SK-N-MC (cell line): ENCODE results near the gene GIT1.

Source experiments
- DNase-seq: peaks from one replicate; pipeline ENCODE4 v3.0.0-alpha.2; 2011; ENCODE audit warnings: low read depth, low spot score
- H3K27ac ChIP-seq: fragments of 200-600 bp; sonication (generic); 2 replicates; pipeline ENCODE4 v1.5.1; 2016; ENCODE audit warnings: mixed run types
- H3K36me3 ChIP-seq: fragments of 200-600 bp; sonication (generic); 2 replicates; pipeline ENCODE4 v1.6.1; 2017; ENCODE audit warnings: antibody characterized with exemption, low read length, mixed read lengths; ENCODE audit not compliant: insufficient read depth
- H3K4me3 ChIP-seq: fragments of 200-600 bp; sonication (generic); 2 replicates; pipeline ENCODE4 v1.5.1; 2016
- H3K9ac ChIP-seq: fragments of 200-600 bp; sonication (generic); 2 replicates; pipeline ENCODE4 v1.8.0; 2017; ENCODE audit warnings: mixed run types, mixed read lengths; ENCODE audit not compliant: insufficient read length
- H3K9me3 ChIP-seq: fragments of 200-600 bp; sonication (generic); 2 replicates; pipeline ENCODE4 v1.6.1; 2017; ENCODE audit warnings: low read depth, mild to moderate bottlenecking, antibody characterized with exemption, low read length, moderate library complexity, mixed read lengths
- EZH2 ChIP-seq: fragments of 200-600 bp; sonication (generic); IDR thresholded peaks from one replicate; pipeline ENCODE4 v1.6.1; 2017; ENCODE audit warnings: antibody characterized with exemption
- FOXP2 ChIP-seq: optimal IDR thresholded peaks from 2 replicates; pipeline ENCODE3; 2011; ENCODE audit warnings: mild to moderate bottlenecking, moderate library complexity; ENCODE audit not compliant: insufficient read depth; ENCODE audit errors: extremely low read length, control extremely low read depth
- POLR2AphosphoS5 ChIP-seq: IDR thresholded peaks from 2 replicates; pipeline ENCODE4 v1.6.1; 2012; ENCODE audit warnings: mild to moderate bottlenecking, low read depth, low read length, borderline replicate concordance

The GIT1 gene

DNA sequence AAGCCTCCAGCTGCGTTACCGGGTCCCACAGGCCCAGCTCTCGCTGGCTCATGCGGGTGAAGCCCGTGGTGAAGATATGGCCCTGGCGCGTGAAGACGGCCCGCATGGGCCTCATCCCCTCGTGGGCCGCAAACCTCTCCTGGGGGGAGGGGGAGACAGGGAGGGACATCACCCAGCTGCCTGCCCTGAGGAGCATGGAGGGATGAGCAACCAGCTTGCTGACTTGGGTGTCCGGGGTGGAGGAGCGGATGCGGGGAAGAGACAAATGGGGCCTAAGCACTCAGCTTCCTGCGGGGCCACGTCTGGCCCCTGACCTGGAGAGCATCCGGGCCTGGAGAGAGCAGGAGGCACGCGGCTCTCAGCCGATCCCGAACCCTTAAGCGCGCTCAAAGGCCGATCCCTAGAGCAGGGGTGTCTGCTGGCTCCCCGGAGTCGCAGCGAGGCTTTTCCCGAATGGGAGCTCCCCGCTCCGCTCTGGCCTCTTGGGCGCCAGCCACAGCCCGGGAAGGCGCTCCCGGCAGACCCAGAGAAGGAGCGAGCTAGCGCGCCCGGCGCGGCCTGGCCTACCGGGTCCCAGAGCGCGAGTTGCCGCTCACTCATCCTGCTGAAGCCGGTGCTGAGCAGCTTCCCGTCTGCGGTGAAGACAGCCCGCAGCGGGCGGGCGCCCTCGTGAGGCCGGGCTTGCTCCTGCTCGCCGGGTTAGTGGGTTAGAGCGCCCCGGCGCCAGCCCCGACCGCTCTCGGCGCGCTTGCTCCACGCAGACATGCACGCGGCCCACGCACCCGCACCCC lies 28.2 kb upstream of the GIT1 start:
- Histone ChIP-seq H3K4me3 (peak overlapping the region; percentile 26; the same call in 1 of the 2 replicates), H3K27ac (no peak overlapping the region)
- TF ChIP-seq FOXP2 (no peak), POLR2AphosphoS5 (0 out of 2 replicates have a peak, but pooled peaks have one; percentile 2)

DNA sequence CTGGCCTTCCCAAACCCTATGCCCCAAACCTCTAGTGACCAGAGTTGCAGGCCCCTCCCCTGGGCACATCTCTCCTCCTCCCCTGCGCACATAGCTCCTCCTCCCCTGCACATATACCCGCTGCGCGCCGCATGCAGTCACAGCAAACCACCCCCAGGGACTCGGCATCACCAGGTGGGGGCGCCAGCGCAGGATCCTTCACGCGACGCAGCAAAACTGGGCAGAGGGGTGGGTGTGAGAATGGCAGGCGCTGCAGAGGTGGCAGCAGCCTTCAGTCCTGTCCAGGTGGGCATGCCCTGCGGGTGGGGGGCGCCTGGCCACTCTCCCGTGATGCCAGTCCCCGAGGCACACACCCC lies 27.7 kb upstream of the GIT1 start:
- Histone ChIP-seq H3K36me3 (no peaks in the 10 kb centered on the region; the same call in 1 of the 2 replicates), H3K9ac (no peak overlapping the region), H3K9me3 (no peaks in the 10 kb centered on the region), H3K27ac (no peak overlapping the region), H3K4me3 (peak overlapping the region; percentile 26)
- peak; percentile 28 for TF ChIP-seq FOXP2
- peak; percentile 54; the same call in 1 of the 2 replicates for TF ChIP-seq POLR2AphosphoS5
- TF ChIP-seq EZH2 = no peak
- DNase-seq = peak; percentile 47

More for the DNA sequence above, 28.2 kb upstream of the GIT1 start:
- no peak overlapping the region for H3K9ac ChIP-seq
- no peak for DNase-seq
- H3K9me3 ChIP-seq = no peaks in the 10 kb centered on the region
- H3K36me3 ChIP-seq = no peaks in the 10 kb centered on the region; the same call in 1 of the 2 replicates

- Histone ChIP-seq H3K9ac (no peak overlapping the region), H3K27ac (no peak overlapping the region), H3K4me3 (peak overlapping the region; percentile 74), H3K36me3 (no peaks in the 10 kb centered on the region; the same call in 1 of the 2 replicates), H3K9me3 (no peaks in the 10 kb centered on the region)
- TF ChIP-seq EZH2 = no peak
- TF ChIP-seq FOXP2 = no peak
- TF ChIP-seq POLR2AphosphoS5 = no peak
- DNase-seq = no peak
These were observed 27.0 kb upstream of the GIT1 start for GRCh38 chr17:29616300-29617048.

GRCh38 chr17:29615492-29616299 lies 26.2 kb upstream of the GIT1 start:
- peak; percentile 33; the same call in 1 of the 2 replicates for TF ChIP-seq POLR2AphosphoS5
- TF ChIP-seq EZH2 = no peak
- no peak for DNase-seq
- Histone ChIP-seq H3K9me3 (no peaks in the 10 kb centered on the region), H3K27ac (no peak overlapping the region), H3K36me3 (no peaks in the 10 kb centered on the region; the same call in 1 of the 2 replicates), H3K4me3 (peak overlapping the region; percentile 74), H3K9ac (no peak overlapping the region)

DNA sequence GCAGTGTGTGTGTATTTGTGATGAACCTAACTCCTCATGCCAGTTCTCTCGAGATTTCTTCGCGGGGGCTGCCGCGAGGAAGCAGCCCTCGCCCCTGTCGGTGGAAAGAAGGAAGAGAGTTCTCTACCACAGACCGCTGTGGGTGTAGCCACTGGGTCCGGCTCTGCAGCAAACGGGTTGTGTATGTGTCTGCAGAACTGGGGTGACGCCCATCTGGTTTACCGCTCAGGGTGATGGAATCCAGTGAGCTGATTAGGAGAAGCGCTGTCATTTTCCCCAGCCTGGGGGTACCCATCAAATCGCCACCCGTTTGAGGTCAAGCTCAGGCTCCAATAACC lies 25.6 kb upstream of the GIT1 start:
- Histone ChIP-seq H3K9me3 (no peaks in the 10 kb centered on the region), H3K27ac (no peak overlapping the region), H3K9ac (no peak overlapping the region), H3K36me3 (no peaks in the 10 kb centered on the region; the same call in 1 of the 2 replicates), H3K4me3 (peak overlapping the region; percentile 74)
- DNase-seq = no peak
- TF ChIP-seq POLR2AphosphoS5 (no peak), FOXP2 (no peak), EZH2 (no peak)

DNA sequence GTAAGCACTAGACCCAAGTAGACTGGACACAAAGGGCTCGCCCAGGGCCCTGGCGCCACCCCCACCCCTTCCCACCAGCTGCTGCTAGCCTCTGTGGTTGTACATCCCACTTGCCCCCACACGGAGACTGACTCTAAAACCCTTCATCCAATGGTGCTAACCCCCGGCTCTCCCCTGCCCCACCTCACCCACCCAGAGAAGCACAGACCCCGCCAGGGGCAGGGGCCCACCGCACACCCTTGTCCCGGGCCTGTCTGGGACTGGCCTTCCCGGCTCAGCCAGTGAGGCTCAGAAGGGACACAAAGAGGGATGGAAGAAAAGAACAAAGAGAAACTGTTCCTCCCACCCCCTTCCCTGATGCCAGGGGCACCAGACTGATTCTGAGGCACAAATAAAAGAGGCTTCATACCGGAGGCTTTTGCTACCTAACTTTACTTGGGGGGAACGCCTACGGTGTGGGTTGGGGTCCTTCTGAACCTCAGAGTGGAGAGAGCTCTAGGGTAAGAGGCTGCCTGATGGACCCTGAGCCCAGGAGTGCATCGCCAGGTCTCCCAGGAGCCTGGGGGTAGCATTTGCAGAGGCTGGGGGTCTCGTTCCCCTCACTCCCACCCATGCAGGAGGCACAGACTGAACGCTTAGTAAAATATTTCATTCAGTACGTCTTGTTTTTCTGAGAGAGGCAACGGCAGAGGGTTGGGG lies 25.1 kb upstream of the GIT1 start:
- no peak for DNase-seq
- Histone ChIP-seq H3K4me3 (no peak overlapping the region), H3K9me3 (no peaks in the 10 kb centered on the region), H3K36me3 (no peaks in the 10 kb centered on the region; the same call in 1 of the 2 replicates), H3K9ac (no peak overlapping the region), H3K27ac (no peak overlapping the region)
- no peak for TF ChIP-seq FOXP2
- TF ChIP-seq EZH2 = no peak
- no peak for TF ChIP-seq POLR2AphosphoS5

DNA sequence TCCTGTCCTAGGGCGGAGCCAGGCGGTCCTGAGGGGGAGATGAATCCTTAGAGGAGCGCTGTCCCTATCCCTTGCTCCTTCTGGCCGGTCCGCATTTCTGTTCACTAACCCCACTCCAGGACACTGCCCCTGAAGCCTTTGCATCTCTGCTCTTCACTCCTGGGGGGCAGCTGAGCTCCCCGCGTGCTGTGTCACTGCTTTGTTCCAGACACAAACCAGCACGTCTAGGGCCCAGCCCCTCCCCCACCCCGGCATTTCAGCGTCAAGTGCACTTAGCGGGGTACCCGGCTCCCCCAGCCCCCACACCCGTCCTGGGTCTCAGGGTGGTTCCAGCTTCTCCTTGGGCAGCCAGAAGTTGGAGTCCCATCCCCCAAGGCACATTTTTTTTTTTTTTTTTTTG lies 24.4 kb upstream of the GIT1 start:
- Histone ChIP-seq H3K9me3 (no peaks in the 10 kb centered on the region), H3K9ac (no peak overlapping the region), H3K4me3 (no peak overlapping the region), H3K27ac (no peak overlapping the region), H3K36me3 (no peaks in the 10 kb centered on the region; the same call in 1 of the 2 replicates)
- no peak for TF ChIP-seq FOXP2
- no peak for TF ChIP-seq EZH2
- TF ChIP-seq POLR2AphosphoS5 = no peak
- no peak for DNase-seq

DNA sequence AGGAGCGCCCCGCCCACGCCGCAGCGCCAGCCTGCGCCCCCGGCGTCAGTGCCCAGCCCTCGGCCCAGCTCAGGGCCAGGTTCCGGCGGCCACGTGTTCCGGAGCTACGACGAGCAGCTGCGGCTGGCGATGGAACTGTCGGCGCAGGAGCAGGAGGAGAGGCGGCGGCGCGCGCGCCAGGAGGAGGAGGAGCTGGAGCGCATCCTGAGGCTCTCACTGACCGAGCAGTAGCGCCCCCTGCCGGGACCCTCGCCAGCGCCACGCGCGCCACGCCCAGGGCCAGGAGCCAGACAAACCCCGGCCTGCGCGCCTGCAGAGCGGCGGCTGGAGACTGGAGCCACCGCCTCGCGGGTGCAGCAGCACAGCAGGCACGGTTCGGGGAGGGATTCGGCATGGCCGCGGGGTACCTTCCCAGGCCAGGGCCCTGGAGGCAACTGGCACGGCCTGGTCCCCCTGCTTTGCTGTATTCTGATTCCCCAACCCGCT lies 23.9 kb upstream of the GIT1 start:
- H3K9me3 ChIP-seq = no peaks in the 10 kb centered on the region
- DNase-seq = no peak
- TF ChIP-seq FOXP2 (no peak), POLR2AphosphoS5 (no peak), EZH2 (no peak)
- no peak overlapping the region for H3K4me3 ChIP-seq
- no peak overlapping the region for H3K27ac ChIP-seq
- H3K36me3 ChIP-seq = no peaks in the 10 kb centered on the region; the same call in 1 of the 2 replicates
- H3K9ac ChIP-seq = no peak overlapping the region
